ENCODE measurements around the gene DST.

The DST gene

GRCh38 chr6:56525974-56526789, 116.5 kb downstream of the DST start:
- DNase-seq: no peak
- Histone ChIP-seq H2AK5ac (ENCODE audit: low read length) (no peak overlapping the region), H3K36me3 (ENCODE audit: control insufficient read depth in 1 of 2, insufficient read depth in 2 of 2, low read length in 2 of 2) (peaks cover 2 to 10% of the 10 kb centered on the region in 2 experiments), H3K4me3 (ENCODE audit: low read depth, low read length) (no peak overlapping the region), H2AFZ (ENCODE audit: insufficient read depth, low read length, poor library complexity) (no peak overlapping the region), H2BK12ac (ENCODE audit: low read length) (no peak overlapping the region), H3K4me1 (ENCODE audit: control insufficient read depth in 1 of 2, insufficient read depth in 2 of 2, low read length in 2 of 2) (no peaks in the 10 kb centered on the region), H3K9me3 (ENCODE audit: insufficient read depth, low read depth, low read length) (no peaks in the 10 kb centered on the region), H3K4ac (ENCODE audit: low read depth, low read length) (no peak overlapping the region), H4K12ac (ENCODE audit: low read depth, low read length) (no peak overlapping the region), H3K23ac (ENCODE audit: low read length) (no peak overlapping the region), H3K79me1 (ENCODE audit: low read length) (no peaks in the 10 kb centered on the region), H3K18ac (ENCODE audit: low read length) (no peak overlapping the region), H3K4me2 (ENCODE audit: low read length) (no peak overlapping the region), H3K27ac (ENCODE audit: low read depth, low read length) (no peak overlapping the region), H3K27me3 (ENCODE audit: insufficient read depth, low read length) (no peaks in the 10 kb centered on the region), H3K9ac (ENCODE audit: low read length) (no peak overlapping the region), H4K91ac (ENCODE audit: low read depth, low read length) (no peak overlapping the region), H3K79me2 (ENCODE audit: control insufficient read depth, insufficient read depth, low read length, poor library complexity) (no peaks in the 10 kb centered on the region), H3K14ac (ENCODE audit: low read length) (no peak overlapping the region), H2BK5ac (ENCODE audit: low read depth, low read length, poor library complexity) (no peak overlapping the region), H2BK120ac (ENCODE audit: insufficient read depth, low read length, poor library complexity) (no peak overlapping the region), H4K8ac (ENCODE audit: low read depth, low read length) (no peak overlapping the region)
- WGBS (ENCODE audit: extremely low coverage, insufficient coverage, insufficient read length): no CpG with 5 or more reads among the region's 11 CpGs

- Histone ChIP-seq H2AK5ac (ENCODE audit: low read length) (no peak overlapping the region), H4K12ac (ENCODE audit: low read depth, low read length) (no peak overlapping the region), H3K9me3 (ENCODE audit: insufficient read depth, low read depth, low read length) (no peaks in the 10 kb centered on the region), H2BK5ac (ENCODE audit: low read depth, low read length, poor library complexity) (no peak overlapping the region), H3K79me1 (ENCODE audit: low read length) (no peaks in the 10 kb centered on the region), H3K4me1 (ENCODE audit: control insufficient read depth in 1 of 2, insufficient read depth in 2 of 2, low read length in 2 of 2) (no peaks in the 10 kb centered on the region), H3K18ac (ENCODE audit: low read length) (no peak overlapping the region), H3K79me2 (ENCODE audit: control insufficient read depth, insufficient read depth, low read length, poor library complexity) (no peaks in the 10 kb centered on the region), H2BK120ac (ENCODE audit: insufficient read depth, low read length, poor library complexity) (no peak overlapping the region), H2BK12ac (ENCODE audit: low read length) (no peak overlapping the region), H3K27ac (ENCODE audit: low read depth, low read length) (no peak overlapping the region), H3K9ac (ENCODE audit: low read length) (no peak overlapping the region), H3K36me3 (ENCODE audit: control insufficient read depth in 1 of 2, insufficient read depth in 2 of 2, low read length in 2 of 2) (peaks cover 2 to 10% of the 10 kb centered on the region in 2 experiments), H3K14ac (ENCODE audit: low read length) (no peak overlapping the region), H2AFZ (ENCODE audit: insufficient read depth, low read length, poor library complexity) (no peak overlapping the region), H3K23ac (ENCODE audit: low read length) (no peak overlapping the region), H3K4ac (ENCODE audit: low read depth, low read length) (no peak overlapping the region), H4K91ac (ENCODE audit: low read depth, low read length) (no peak overlapping the region), H3K4me3 (ENCODE audit: low read depth, low read length) (no peak overlapping the region), H3K27me3 (ENCODE audit: insufficient read depth, low read length) (no peaks in the 10 kb centered on the region), H4K8ac (ENCODE audit: low read depth, low read length) (no peak overlapping the region), H3K4me2 (ENCODE audit: low read length) (no peak overlapping the region)
- DNase-seq: peak; percentile 11 to 73
- no CpG with 5 or more reads among the region's 4 CpGs for WGBS (ENCODE audit: extremely low coverage, insufficient coverage, insufficient read length)
Measured at GRCh38 chr6:56524891-56525703, 117.6 kb downstream of the DST start.

- Histone ChIP-seq H3K4ac (ENCODE audit: low read depth, low read length) (no peak overlapping the region), H3K9ac (ENCODE audit: low read length) (no peak overlapping the region), H2BK120ac (ENCODE audit: insufficient read depth, low read length, poor library complexity) (no peak overlapping the region), H3K79me2 (ENCODE audit: control insufficient read depth, insufficient read depth, low read length, poor library complexity) (no peaks in the 10 kb centered on the region), H2AFZ (ENCODE audit: insufficient read depth, low read length, poor library complexity) (no peak overlapping the region), H2BK5ac (ENCODE audit: low read depth, low read length, poor library complexity) (no peak overlapping the region), H3K27ac (ENCODE audit: low read depth, low read length) (no peak overlapping the region), H3K4me1 (ENCODE audit: control insufficient read depth in 1 of 2, insufficient read depth in 2 of 2, low read length in 2 of 2) (no peaks in the 10 kb centered on the region), H3K18ac (ENCODE audit: low read length) (no peak overlapping the region), H4K91ac (ENCODE audit: low read depth, low read length) (no peak overlapping the region), H3K27me3 (ENCODE audit: insufficient read depth, low read length) (no peaks in the 10 kb centered on the region), H4K12ac (ENCODE audit: low read depth, low read length) (no peak overlapping the region), H2BK12ac (ENCODE audit: low read length) (no peak overlapping the region), H3K4me3 (ENCODE audit: low read depth, low read length) (no peak overlapping the region), H2AK5ac (ENCODE audit: low read length) (no peak overlapping the region), H3K23ac (ENCODE audit: low read length) (no peak overlapping the region), H3K9me3 (ENCODE audit: insufficient read depth, low read depth, low read length) (no peaks in the 10 kb centered on the region), H3K79me1 (ENCODE audit: low read length) (no peaks in the 10 kb centered on the region), H3K4me2 (ENCODE audit: low read length) (no peak overlapping the region), H3K36me3 (ENCODE audit: control insufficient read depth in 1 of 2, insufficient read depth in 2 of 2, low read length in 2 of 2) (peaks cover 6 to 12% of the 10 kb centered on the region in 2 experiments), H4K8ac (ENCODE audit: low read depth, low read length) (no peak overlapping the region), H3K14ac (ENCODE audit: low read length) (no peak overlapping the region)
- no peak for DNase-seq
- WGBS (ENCODE audit: extremely low coverage, insufficient coverage, insufficient read length): no CpG with 5 or more reads among the region's 3 CpGs
Measured at GRCh38 chr6:56522495-56523270, 120.0 kb downstream of the DST start.

- WGBS (ENCODE audit: extremely low coverage, insufficient coverage, insufficient read length): no CpG with 5 or more reads among the region's 2 CpGs
- Histone ChIP-seq H3K23ac (ENCODE audit: low read length) (no peak overlapping the region), H3K4ac (ENCODE audit: low read depth, low read length) (no peak overlapping the region), H2BK12ac (ENCODE audit: low read length) (no peak overlapping the region), H3K79me1 (ENCODE audit: low read length) (no peaks in the 10 kb centered on the region), H3K14ac (ENCODE audit: low read length) (no peak overlapping the region), H4K8ac (ENCODE audit: low read depth, low read length) (no peak overlapping the region), H2AK5ac (ENCODE audit: low read length) (no peak overlapping the region), H3K27ac (ENCODE audit: low read depth, low read length) (no peak overlapping the region), H2AFZ (ENCODE audit: insufficient read depth, low read length, poor library complexity) (no peak overlapping the region), H3K9me3 (ENCODE audit: insufficient read depth, low read depth, low read length) (no peaks in the 10 kb centered on the region), H4K12ac (ENCODE audit: low read depth, low read length) (no peak overlapping the region), H3K4me1 (ENCODE audit: control insufficient read depth in 1 of 2, insufficient read depth in 2 of 2, low read length in 2 of 2) (no peaks in the 10 kb centered on the region), H3K4me2 (ENCODE audit: low read length) (no peak overlapping the region), H3K4me3 (ENCODE audit: low read depth, low read length) (no peak overlapping the region), H3K9ac (ENCODE audit: low read length) (no peak overlapping the region), H2BK5ac (ENCODE audit: low read depth, low read length, poor library complexity) (no peak overlapping the region), H3K18ac (ENCODE audit: low read length) (no peak overlapping the region), H3K27me3 (ENCODE audit: insufficient read depth, low read length) (no peaks in the 10 kb centered on the region), H3K79me2 (ENCODE audit: control insufficient read depth, insufficient read depth, low read length, poor library complexity) (no peaks in the 10 kb centered on the region), H3K36me3 (ENCODE audit: control insufficient read depth in 1 of 2, insufficient read depth in 2 of 2, low read length in 2 of 2) (peaks cover 4 to 10% of the 10 kb centered on the region in 2 experiments), H2BK120ac (ENCODE audit: insufficient read depth, low read length, poor library complexity) (no peak overlapping the region), H4K91ac (ENCODE audit: low read depth, low read length) (no peak overlapping the region)
- no peak for DNase-seq
Measured at GRCh38 chr6:56521976-56522375, 120.7 kb downstream of the DST start.
